Prostate gland (tissue), 2 donors: ENCODE measurements around the gene MYLK4.

ENCODE experiments used
- POLR2A ChIP-seq: fragments of 450-650 bp; IDR thresholded peaks from one replicate; pipeline ENCODE4 v1.6.1; 2016; ENCODE audit warnings: antibody characterized with exemption, mild to moderate bottlenecking
- POLR2AphosphoS5 ChIP-seq: sonication (generic); formaldehyde crosslinking; IDR thresholded peaks from one replicate; pipeline ENCODE4 v1.6.1; 2017; ENCODE audit warnings: antibody characterized with exemption
- TF ChIP-seq, protein P1 (sequence below), 4 experiments: fragments of 200-600 bp in 2 of 4; fragments of 450-650 bp in 2 of 4; sonication (generic) in 2 of 4; IDR thresholded peaks; 1 replicate in 3 of 4; 2 replicates in 1 of 4; pipeline ENCODE4 v1.5.1; 2016 to 2019; ENCODE audit warnings: antibody characterized with exemption in 4 of 4, mild to moderate bottlenecking in 2 of 4, moderate library complexity in 2 of 4

DNA sequence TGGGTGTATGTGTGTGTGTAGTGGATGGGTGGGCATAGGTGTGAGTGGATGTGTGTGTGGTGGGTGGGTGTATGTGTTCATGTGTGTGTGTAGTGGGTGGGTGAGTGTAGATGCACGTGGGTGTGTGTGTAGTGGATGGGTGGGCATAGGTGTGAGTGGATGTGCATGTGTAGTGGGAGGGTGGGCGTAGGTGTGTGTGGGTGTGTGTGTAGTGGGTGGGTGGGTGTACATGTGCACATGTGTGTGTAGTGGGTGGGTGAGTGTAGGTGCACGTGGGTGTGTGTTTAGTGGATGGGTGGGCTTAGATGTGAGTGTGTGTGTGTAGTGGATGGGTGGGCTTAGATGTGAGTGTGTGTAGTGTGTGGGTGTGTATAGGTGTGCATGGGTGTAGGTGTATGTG is 104.4 kb downstream of the MYLK4 start:
- TF ChIP-seq, protein P1, sequence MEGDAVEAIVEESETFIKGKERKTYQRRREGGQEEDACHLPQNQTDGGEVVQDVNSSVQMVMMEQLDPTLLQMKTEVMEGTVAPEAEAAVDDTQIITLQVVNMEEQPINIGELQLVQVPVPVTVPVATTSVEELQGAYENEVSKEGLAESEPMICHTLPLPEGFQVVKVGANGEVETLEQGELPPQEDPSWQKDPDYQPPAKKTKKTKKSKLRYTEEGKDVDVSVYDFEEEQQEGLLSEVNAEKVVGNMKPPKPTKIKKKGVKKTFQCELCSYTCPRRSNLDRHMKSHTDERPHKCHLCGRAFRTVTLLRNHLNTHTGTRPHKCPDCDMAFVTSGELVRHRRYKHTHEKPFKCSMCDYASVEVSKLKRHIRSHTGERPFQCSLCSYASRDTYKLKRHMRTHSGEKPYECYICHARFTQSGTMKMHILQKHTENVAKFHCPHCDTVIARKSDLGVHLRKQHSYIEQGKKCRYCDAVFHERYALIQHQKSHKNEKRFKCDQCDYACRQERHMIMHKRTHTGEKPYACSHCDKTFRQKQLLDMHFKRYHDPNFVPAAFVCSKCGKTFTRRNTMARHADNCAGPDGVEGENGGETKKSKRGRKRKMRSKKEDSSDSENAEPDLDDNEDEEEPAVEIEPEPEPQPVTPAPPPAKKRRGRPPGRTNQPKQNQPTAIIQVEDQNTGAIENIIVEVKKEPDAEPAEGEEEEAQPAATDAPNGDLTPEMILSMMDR (IDR thresholded peaks at IDR 0.05) = no peak
- TF ChIP-seq POLR2A (no peak), POLR2AphosphoS5 (no peak)
